ENCODE results near the gene TBX15.

TBX15 gene

GRCh38 chr1:118988186-118989005 is at the start of gene TBX15:
TSS of gene TBX15 (minus strand) at chr1:118988343. CDS start at chr1:118987795, 548 bp downstream.
- TF ChIP-seq Cebpa-rat (IDR thresholded peaks at IDR 0.05) = no peak
- H3K4me3 ChIP-seq = no peak within 1 kb of the TSS
- no peaks in the 10 kb centered on the region for H4K20me1 ChIP-seq
- H3K27me3 ChIP-seq = peaks cover 0 to 30% (median 11%) of the 10 kb centered on the region in 11 experiments; a peak in 11 of 22 replicates
- H3K27ac ChIP-seq = no peak within 1 kb of the TSS
- H3K9ac ChIP-seq = no peak within 1 kb of the TSS
- no peaks in the 10 kb centered on the region; a peak in 1 of 22 replicates for H3K36me3 ChIP-seq
- H3K4me1 ChIP-seq = peaks cover 14 to 22% (median 19%) of the 10 kb centered on the region in 10 experiments
- peak within 1 kb of the TSS in 2 of 11 experiments; percentile 81 to 89; a peak in 2 of 22 replicates for H3K4me2 ChIP-seq
- peaks cover 58 to 74% (median 70%) of the 10 kb centered on the region in 11 experiments for H3K9me3 ChIP-seq (replicated peaks in 1 of 11)

- TF ChIP-seq Cebpa-rat (IDR thresholded peaks at IDR 0.05) = no peak
- Histone ChIP-seq H3K9me3 (replicated peaks in 1 of 11) (peaks cover 0 to 7% (median 0%) of the 10 kb centered on the region in 11 experiments; a peak in 4 of 22 replicates), H3K4me3 (no peak overlapping the region), H3K27ac (no peak overlapping the region), H3K9ac (no peak overlapping the region), H3K27me3 (no peaks in the 10 kb centered on the region), H3K4me1 (no peaks in the 10 kb centered on the region), H3K4me2 (no peak overlapping the region), H4K20me1 (no peaks in the 10 kb centered on the region), H3K36me3 (peaks cover 8 to 33% (median 13%) of the 10 kb centered on the region in 11 experiments; a peak in 14 of 22 replicates)
Measured at GRCh38 chr1:119034359-119034758, 46.2 kb upstream of the TBX15 start.

GRCh38 chr1:119032986-119033385 is 44.8 kb upstream of the TBX15 start:
- Histone ChIP-seq H3K4me2 (no peak overlapping the region), H3K4me3 (no peak overlapping the region), H4K20me1 (no peaks in the 10 kb centered on the region), H3K27me3 (no peaks in the 10 kb centered on the region), H3K27ac (no peak overlapping the region), H3K9ac (no peak overlapping the region), H3K4me1 (no peaks in the 10 kb centered on the region), H3K9me3 (replicated peaks in 1 of 11) (peaks cover 0 to 7% (median 0%) of the 10 kb centered on the region in 11 experiments; a peak in 4 of 22 replicates), H3K36me3 (peaks cover 8 to 33% (median 13%) of the 10 kb centered on the region in 11 experiments; a peak in 14 of 22 replicates)
- TF ChIP-seq Cebpa-rat (IDR thresholded peaks at IDR 0.05) = no peak

- no peak for TF ChIP-seq Cebpa-rat (IDR thresholded peaks at IDR 0.05)
Measured at GRCh38 chr1:119027759-119028158, 39.6 kb upstream of the TBX15 start.

GRCh38 chr1:119026956-119027355 is 38.8 kb upstream of the TBX15 start:
- Histone ChIP-seq H3K4me2 (no peak overlapping the region), H3K4me3 (no peak overlapping the region), H4K20me1 (no peaks in the 10 kb centered on the region), H3K27ac (no peak overlapping the region), H3K9ac (no peak overlapping the region), H3K4me1 (no peaks in the 10 kb centered on the region), H3K9me3 (replicated peaks in 1 of 11) (peaks cover 0 to 7% (median 0%) of the 10 kb centered on the region in 11 experiments; a peak in 2 of 22 replicates), H3K27me3 (no peaks in the 10 kb centered on the region), H3K36me3 (peaks cover 0 to 20% (median 5%) of the 10 kb centered on the region in 11 experiments; a peak in 3 of 22 replicates)
- no peak for TF ChIP-seq Cebpa-rat (IDR thresholded peaks at IDR 0.05)

More at GRCh38 chr1:119027759-119028158, 39.6 kb upstream of the TBX15 start:
- Histone ChIP-seq H3K27me3 (no peaks in the 10 kb centered on the region), H3K4me1 (no peaks in the 10 kb centered on the region), H3K36me3 (peaks cover 1 to 27% (median 7%) of the 10 kb centered on the region in 11 experiments; a peak in 11 of 22 replicates), H3K4me3 (no peak overlapping the region), H3K9me3 (replicated peaks in 1 of 11) (peaks cover 0 to 7% (median 0%) of the 10 kb centered on the region in 11 experiments; a peak in 3 of 22 replicates), H3K9ac (no peak overlapping the region), H3K4me2 (no peak overlapping the region), H3K27ac (no peak overlapping the region), H4K20me1 (no peaks in the 10 kb centered on the region)

- H3K9me3 ChIP-seq (replicated peaks in 1 of 11) = peaks cover 0 to 5% (median 0%) of the 10 kb centered on the region in 11 experiments; a peak in 3 of 22 replicates
Measured at GRCh38 chr1:119015547-119015946, 27.4 kb upstream of the TBX15 start.

GRCh38 chr1:119012383-119012782 is 24.2 kb upstream of the TBX15 start:
- H3K9ac ChIP-seq = no peak overlapping the region

More at GRCh38 chr1:119015547-119015946, 27.4 kb upstream of the TBX15 start:
- Histone ChIP-seq H3K27me3 (no peaks in the 10 kb centered on the region), H3K27ac (no peak overlapping the region), H3K4me3 (no peak overlapping the region), H3K4me1 (no peaks in the 10 kb centered on the region), H3K36me3 (no peaks in the 10 kb centered on the region), H3K4me2 (no peak overlapping the region), H3K9ac (no peak overlapping the region), H4K20me1 (no peaks in the 10 kb centered on the region)
- no peak for TF ChIP-seq Cebpa-rat (IDR thresholded peaks at IDR 0.05)

GRCh38 chr1:119011706-119012105 is 23.6 kb upstream of the TBX15 start:
- Histone ChIP-seq H3K36me3 (0 out of 22 replicates have a peak, but pooled peaks cover 0 to 3% (median 0%) of the 10 kb centered on the region in 11 experiments), H3K9me3 (replicated peaks in 1 of 11) (peaks cover 16 to 19% (median 18%) of the 10 kb centered on the region in 11 experiments), H3K9ac (no peak overlapping the region), H3K27me3 (no peaks in the 10 kb centered on the region), H3K4me1 (no peaks in the 10 kb centered on the region), H3K4me3 (no peak overlapping the region), H4K20me1 (no peaks in the 10 kb centered on the region), H3K27ac (no peak overlapping the region), H3K4me2 (no peak overlapping the region)
- TF ChIP-seq Cebpa-rat (IDR thresholded peaks at IDR 0.05) = no peak

More at GRCh38 chr1:119012383-119012782, 24.2 kb upstream of the TBX15 start:
- no peaks in the 10 kb centered on the region for H3K36me3 ChIP-seq
- H3K4me3 ChIP-seq = no peak overlapping the region
- no peaks in the 10 kb centered on the region for H3K4me1 ChIP-seq
- no peak for TF ChIP-seq Cebpa-rat (IDR thresholded peaks at IDR 0.05)
- H3K27ac ChIP-seq = no peak overlapping the region
- H3K4me2 ChIP-seq = no peak overlapping the region
- H3K9me3 ChIP-seq (replicated peaks in 1 of 11) = peaks cover 9 to 12% (median 11%) of the 10 kb centered on the region in 11 experiments
- H3K27me3 ChIP-seq = no peaks in the 10 kb centered on the region
- no peaks in the 10 kb centered on the region for H4K20me1 ChIP-seq

- H3K4me2 ChIP-seq = no peak overlapping the region
- H3K4me1 ChIP-seq = no peaks in the 10 kb centered on the region
- no peak for TF ChIP-seq Cebpa-rat (IDR thresholded peaks at IDR 0.05)
- H3K27ac ChIP-seq = no peak overlapping the region
- H3K27me3 ChIP-seq = no peaks in the 10 kb centered on the region
- no peak overlapping the region for H3K9ac ChIP-seq
- H3K9me3 ChIP-seq (replicated peaks in 1 of 11) = peaks cover 22 to 25% (median 24%) of the 10 kb centered on the region in 11 experiments
- H4K20me1 ChIP-seq = no peaks in the 10 kb centered on the region
- 0 out of 22 replicates have a peak, but pooled peaks cover 0 to 5% (median 0%) of the 10 kb centered on the region in 11 experiments for H3K36me3 ChIP-seq
- no peak overlapping the region for H3K4me3 ChIP-seq
Measured at GRCh38 chr1:119011116-119011515, 23.0 kb upstream of the TBX15 start.

Data from BLaER1 treated with 17β-estradiol and CSF1 and Interleukin-3, amounts not matched to agents 10 nM and 100 nM (cell line).